ENCODE data around the gene FKBP7.
"Not testable (repeated sequence)": the region's sequence is repeated elsewhere in the genome, so short reads cannot be mapped to it uniquely, and the experiment has no call there.

Gene FKBP7

GRCh38 chr2:178473373-178473772 lies 5.0 kb downstream of the FKBP7 start:
- Histone ChIP-seq H3K4me3 (ENCODE audit: low read length) (no peak overlapping the region), H2AK5ac (ENCODE audit: low read length) (no peak overlapping the region)
- no CpG with 5 or more reads among the region's 2 CpGs for WGBS (ENCODE audit: extremely low coverage, insufficient coverage, low lambda C conversion rate)

GRCh38 chr2:178471313-178471712 lies 7.1 kb downstream of the FKBP7 start:
- H2BK15ac ChIP-seq (replicated peaks; ENCODE audit: low read depth); H3K36me3 ChIP-seq (ENCODE audit: control insufficient read depth, insufficient read depth, low read length); H3K23ac ChIP-seq (ENCODE audit: low read length); DNase-seq; H3K79me1 ChIP-seq (ENCODE audit: low read length); H3K4me3 ChIP-seq (ENCODE audit: low read length); H2BK5ac ChIP-seq (ENCODE audit: low read length); H3K18ac ChIP-seq (ENCODE audit: low read length); H3K79me2 ChIP-seq (ENCODE audit: control insufficient read depth, insufficient read depth, low read length); H3K4me1 ChIP-seq (ENCODE audit: control insufficient read depth, low read depth, low read length); H3K27me3 ChIP-seq (ENCODE audit: insufficient read depth, low read length, poor library complexity); H4K5ac ChIP-seq (ENCODE audit: low read length); H3K9ac ChIP-seq (ENCODE audit: low read length); H3K4ac ChIP-seq (ENCODE audit: low read depth, low read length); H3K56ac ChIP-seq (ENCODE audit: low read length); H2BK120ac ChIP-seq (ENCODE audit: low read depth, low read length); H2AK5ac ChIP-seq (ENCODE audit: low read length); H4K8ac ChIP-seq (ENCODE audit: low read depth, low read length); H3K27ac ChIP-seq (ENCODE audit: low read depth, low read length); H3K4me2 ChIP-seq (ENCODE audit: low read length): not testable (repeated sequence)
- WGBS (ENCODE audit: extremely low coverage, insufficient coverage, low lambda C conversion rate): no CpG with 5 or more reads among the region's 5 CpGs

More at GRCh38 chr2:178473373-178473772, 5.0 kb downstream of the FKBP7 start:
- Histone ChIP-seq H2BK5ac (ENCODE audit: low read length) (no peak overlapping the region), H3K9ac (ENCODE audit: low read length) (no peak overlapping the region), H3K36me3 (ENCODE audit: control insufficient read depth, insufficient read depth, low read length) (no peaks in the 10 kb centered on the region), H3K4me2 (ENCODE audit: low read length) (no peak overlapping the region), H3K4ac (ENCODE audit: low read depth, low read length) (no peak overlapping the region), H4K5ac (ENCODE audit: low read length) (no peak overlapping the region), H3K18ac (ENCODE audit: low read length) (no peak overlapping the region), H2BK120ac (ENCODE audit: low read depth, low read length) (no peak overlapping the region), H3K56ac (ENCODE audit: low read length) (no peak overlapping the region), H3K79me1 (ENCODE audit: low read length) (no peaks in the 10 kb centered on the region), H3K23ac (ENCODE audit: low read length) (no peak overlapping the region), H3K27ac (ENCODE audit: low read depth, low read length) (no peak overlapping the region), H2BK15ac (replicated peaks; ENCODE audit: low read depth) (no peak overlapping the region), H3K27me3 (ENCODE audit: insufficient read depth, low read length, poor library complexity) (no peaks in the 10 kb centered on the region), H4K8ac (ENCODE audit: low read depth, low read length) (no peak overlapping the region), H3K4me1 (ENCODE audit: control insufficient read depth, low read depth, low read length) (no peaks in the 10 kb centered on the region), H3K79me2 (ENCODE audit: control insufficient read depth, insufficient read depth, low read length) (no peaks in the 10 kb centered on the region)
- no peak for DNase-seq

DNA sequence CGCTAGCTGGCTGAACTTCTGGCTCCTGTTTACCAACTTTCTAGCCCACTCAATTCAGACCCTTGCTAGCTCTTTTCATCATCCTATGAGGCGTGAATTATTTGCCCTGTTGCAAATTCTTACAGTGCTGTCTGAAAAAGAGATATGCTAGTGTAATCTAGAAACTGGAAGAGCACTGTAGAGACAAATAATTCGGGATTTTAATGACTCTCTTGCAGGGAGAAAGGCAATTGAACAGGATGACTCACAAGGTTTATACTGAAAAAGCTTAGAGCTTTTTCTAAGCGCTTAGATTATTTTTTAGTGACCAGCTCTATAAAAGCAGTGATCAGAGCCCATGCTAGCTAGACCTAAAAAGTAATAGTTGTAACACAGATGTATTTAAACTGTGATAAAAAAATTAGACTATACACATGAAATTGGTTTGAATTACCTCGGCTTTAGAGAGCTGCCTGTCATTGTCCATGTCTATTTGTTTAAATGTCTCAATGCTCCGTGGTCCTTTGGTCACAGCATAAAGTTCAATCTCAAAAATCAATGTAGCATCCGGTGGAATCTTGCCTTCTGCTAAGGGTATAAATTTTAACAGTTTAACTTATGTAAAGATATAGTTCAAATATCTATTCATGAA lies 9.1 kb downstream of the FKBP7 start:
- Histone ChIP-seq H3K23ac (ENCODE audit: low read length) (no peak overlapping the region), H3K36me3 (ENCODE audit: control insufficient read depth, insufficient read depth, low read length) (no peaks in the 10 kb centered on the region), H3K56ac (ENCODE audit: low read length) (no peak overlapping the region), H2BK120ac (ENCODE audit: low read depth, low read length) (no peak overlapping the region), H4K8ac (ENCODE audit: low read depth, low read length) (no peak overlapping the region), H2BK5ac (ENCODE audit: low read length) (no peak overlapping the region), H3K4me1 (ENCODE audit: control insufficient read depth, low read depth, low read length) (no peaks in the 10 kb centered on the region), H3K4me3 (ENCODE audit: low read length) (no peak overlapping the region), H2AK5ac (ENCODE audit: low read length) (no peak overlapping the region), H2BK15ac (replicated peaks; ENCODE audit: low read depth) (no peak overlapping the region), H3K27me3 (ENCODE audit: insufficient read depth, low read length, poor library complexity) (no peaks in the 10 kb centered on the region), H3K79me2 (ENCODE audit: control insufficient read depth, insufficient read depth, low read length) (no peaks in the 10 kb centered on the region), H3K4ac (ENCODE audit: low read depth, low read length) (no peak overlapping the region), H3K79me1 (ENCODE audit: low read length) (no peaks in the 10 kb centered on the region), H3K9ac (ENCODE audit: low read length) (no peak overlapping the region), H4K5ac (ENCODE audit: low read length) (no peak overlapping the region), H3K18ac (ENCODE audit: low read length) (no peak overlapping the region), H3K27ac (ENCODE audit: low read depth, low read length) (no peak overlapping the region), H3K4me2 (ENCODE audit: low read length) (no peak overlapping the region)
- DNase-seq: no peak
- WGBS (ENCODE audit: extremely low coverage, insufficient coverage, low lambda C conversion rate): no CpG with 5 or more reads among the region's 7 CpGs

DNA sequence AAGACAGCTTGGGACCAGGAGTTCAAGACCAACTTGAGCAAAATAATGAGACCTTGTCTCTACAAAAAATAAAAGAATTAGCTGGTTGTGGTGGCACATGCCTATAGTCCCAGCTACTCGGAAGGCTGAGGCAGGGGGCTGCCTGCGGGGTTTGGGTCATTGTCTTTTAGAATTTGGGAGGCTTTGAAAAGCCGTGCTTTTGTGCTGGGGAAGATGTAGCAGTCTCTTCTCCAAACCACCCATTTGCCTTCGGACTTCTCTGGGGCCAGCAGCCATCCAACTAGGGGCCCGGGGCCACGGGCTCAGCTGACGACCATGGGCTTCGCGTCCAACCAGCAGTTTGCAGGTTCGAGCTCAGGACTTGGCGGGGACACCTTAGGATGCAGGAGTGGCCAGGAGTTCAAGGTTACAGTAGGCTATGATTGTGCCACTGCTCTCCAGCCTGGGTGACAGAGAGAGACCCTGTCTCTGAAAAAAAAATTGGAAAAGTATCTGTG lies 21.0 kb downstream of the FKBP7 start:
- H3K56ac ChIP-seq (ENCODE audit: low read length): no peak overlapping the region
- no peak for DNase-seq
- no peak overlapping the region for H4K5ac ChIP-seq (ENCODE audit: low read length)
- no peak overlapping the region for H3K18ac ChIP-seq (ENCODE audit: low read length)
- H3K27me3 ChIP-seq (ENCODE audit: insufficient read depth, low read length, poor library complexity): no peaks in the 10 kb centered on the region
- no peaks in the 10 kb centered on the region for H3K4me1 ChIP-seq (ENCODE audit: control insufficient read depth, low read depth, low read length)
- no peak overlapping the region for H2BK120ac ChIP-seq (ENCODE audit: low read depth, low read length)
- no peak overlapping the region for H2AK5ac ChIP-seq (ENCODE audit: low read length)
- no peaks in the 10 kb centered on the region for H3K79me2 ChIP-seq (ENCODE audit: control insufficient read depth, insufficient read depth, low read length)
- H3K79me1 ChIP-seq (ENCODE audit: low read length): no peaks in the 10 kb centered on the region
- no peak overlapping the region for H2BK15ac ChIP-seq (replicated peaks; ENCODE audit: low read depth)
- no CpG with 5 or more reads among the region's 11 CpGs for WGBS (ENCODE audit: extremely low coverage, insufficient coverage, low lambda C conversion rate)
- H3K36me3 ChIP-seq (ENCODE audit: control insufficient read depth, insufficient read depth, low read length): no peaks in the 10 kb centered on the region
- H3K27ac ChIP-seq (ENCODE audit: low read depth, low read length): no peak overlapping the region
- H2BK5ac ChIP-seq (ENCODE audit: low read length): no peak overlapping the region
- no peak overlapping the region for H3K23ac ChIP-seq (ENCODE audit: low read length)
- no peak overlapping the region for H3K9ac ChIP-seq (ENCODE audit: low read length)
- H3K4me2 ChIP-seq (ENCODE audit: low read length): no peak overlapping the region
- H3K4me3 ChIP-seq (ENCODE audit: low read length): no peak overlapping the region
- H4K8ac ChIP-seq (ENCODE audit: low read depth, low read length): no peak overlapping the region
- no peak overlapping the region for H3K4ac ChIP-seq (ENCODE audit: low read depth, low read length)

DNA sequence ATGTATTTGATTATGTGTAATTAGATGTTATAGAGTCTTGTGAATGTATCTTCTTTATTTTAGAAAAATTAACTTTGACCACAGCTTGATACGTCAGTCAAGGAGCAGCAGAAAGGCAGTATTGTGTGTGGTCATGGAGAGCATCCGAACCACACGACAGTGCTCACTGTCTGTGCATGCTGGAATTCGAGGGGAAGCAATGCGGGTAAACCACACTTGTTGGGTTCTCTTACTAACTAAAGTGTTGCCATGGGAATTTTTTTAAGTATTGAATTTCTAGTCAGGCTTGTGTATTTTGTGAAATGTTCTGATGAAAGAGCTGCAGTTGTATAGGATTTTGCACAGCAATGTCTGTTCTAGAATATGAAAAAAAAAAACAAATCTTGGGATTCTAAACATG lies 22.5 kb downstream of the FKBP7 start:
- Histone ChIP-seq H3K4ac (ENCODE audit: low read depth, low read length) (no peak overlapping the region), H2BK5ac (ENCODE audit: low read length) (no peak overlapping the region), H4K8ac (ENCODE audit: low read depth, low read length) (no peak overlapping the region), H3K23ac (ENCODE audit: low read length) (no peak overlapping the region), H3K4me3 (ENCODE audit: low read length) (no peak overlapping the region), H3K4me2 (ENCODE audit: low read length) (no peak overlapping the region), H3K27ac (ENCODE audit: low read depth, low read length) (no peak overlapping the region), H3K27me3 (ENCODE audit: insufficient read depth, low read length, poor library complexity) (no peaks in the 10 kb centered on the region), H3K79me2 (ENCODE audit: control insufficient read depth, insufficient read depth, low read length) (no peaks in the 10 kb centered on the region), H2BK120ac (ENCODE audit: low read depth, low read length) (no peak overlapping the region), H4K5ac (ENCODE audit: low read length) (no peak overlapping the region), H3K9ac (ENCODE audit: low read length) (no peak overlapping the region), H2AK5ac (ENCODE audit: low read length) (no peak overlapping the region), H3K18ac (ENCODE audit: low read length) (no peak overlapping the region), H3K56ac (ENCODE audit: low read length) (no peak overlapping the region), H3K4me1 (ENCODE audit: control insufficient read depth, low read depth, low read length) (no peaks in the 10 kb centered on the region), H3K79me1 (ENCODE audit: low read length) (no peaks in the 10 kb centered on the region), H3K36me3 (ENCODE audit: control insufficient read depth, insufficient read depth, low read length) (no peaks in the 10 kb centered on the region), H2BK15ac (replicated peaks; ENCODE audit: low read depth) (no peak overlapping the region)
- no peak for DNase-seq
- no CpG with 5 or more reads among the region's 5 CpGs for WGBS (ENCODE audit: extremely low coverage, insufficient coverage, low lambda C conversion rate)

- peaks cover 13% of the 10 kb centered on the region for H3K79me1 ChIP-seq (ENCODE audit: low read length)
- WGBS (ENCODE audit: extremely low coverage, insufficient coverage, low lambda C conversion rate): no CpG with 5 or more reads among the region's 5 CpGs
- no peaks in the 10 kb centered on the region for H3K4me1 ChIP-seq (ENCODE audit: control insufficient read depth, low read depth, low read length)
Measured at GRCh38 chr2:178452870-178453269, 25.5 kb downstream of the FKBP7 start.

More at GRCh38 chr2:178452870-178453269, 25.5 kb downstream of the FKBP7 start:
- H3K27me3 ChIP-seq (ENCODE audit: insufficient read depth, low read length, poor library complexity): no peaks in the 10 kb centered on the region
- H4K8ac ChIP-seq (ENCODE audit: low read depth, low read length): no peak overlapping the region
- no peak overlapping the region for H4K5ac ChIP-seq (ENCODE audit: low read length)
- no peak overlapping the region for H3K18ac ChIP-seq (ENCODE audit: low read length)
- no peak overlapping the region for H3K56ac ChIP-seq (ENCODE audit: low read length)
- H3K4ac ChIP-seq (ENCODE audit: low read depth, low read length): no peak overlapping the region
- H3K36me3 ChIP-seq (ENCODE audit: control insufficient read depth, insufficient read depth, low read length): peaks cover 1% of the 10 kb centered on the region
- peaks cover 21% of the 10 kb centered on the region for H3K79me2 ChIP-seq (ENCODE audit: control insufficient read depth, insufficient read depth, low read length)
- H3K4me3 ChIP-seq (ENCODE audit: low read length): no peak overlapping the region
- H3K23ac ChIP-seq (ENCODE audit: low read length): no peak overlapping the region
- no peak overlapping the region for H2AK5ac ChIP-seq (ENCODE audit: low read length)
- H2BK120ac ChIP-seq (ENCODE audit: low read depth, low read length): no peak overlapping the region
- no peak overlapping the region for H3K27ac ChIP-seq (ENCODE audit: low read depth, low read length)
- no peak overlapping the region for H2BK5ac ChIP-seq (ENCODE audit: low read length)
- no peak overlapping the region for H3K4me2 ChIP-seq (ENCODE audit: low read length)
- DNase-seq: no peak
- no peak overlapping the region for H2BK15ac ChIP-seq (replicated peaks; ENCODE audit: low read depth)
- no peak overlapping the region for H3K9ac ChIP-seq (ENCODE audit: low read length)

Measured in mesendoderm (in vitro differentiated cells).